GM18520 (cell line): ENCODE measurements around the gene TTYH2.
A peak's percentile ranks its signal among the peaks of the same experiment; 100 is the strongest.
"Not testable (repeated sequence)": the region's sequence is repeated elsewhere in the genome, so short reads cannot be mapped to it uniquely, and the experiment has no call there.

Source experiments
- ATAC-seq: cut with Tn5 transposase; IDR thresholded peaks from one replicate; pipeline ENCODE4 v1.9.1; 2021; ENCODE audit not compliant: unreplicated experiment

The TTYH2 gene

GRCh38 chr17:74259667-74260524 is 46.5 kb downstream of the TTYH2 start:
- no peak for ATAC-seq

GRCh38 chr17:74260525-74260850 is 47.1 kb downstream of the TTYH2 start:
- no peak for ATAC-seq

- ATAC-seq = no peak
Observed at GRCh38 chr17:74262601-74263000, 49.2 kb downstream of the TTYH2 start.

DNA sequence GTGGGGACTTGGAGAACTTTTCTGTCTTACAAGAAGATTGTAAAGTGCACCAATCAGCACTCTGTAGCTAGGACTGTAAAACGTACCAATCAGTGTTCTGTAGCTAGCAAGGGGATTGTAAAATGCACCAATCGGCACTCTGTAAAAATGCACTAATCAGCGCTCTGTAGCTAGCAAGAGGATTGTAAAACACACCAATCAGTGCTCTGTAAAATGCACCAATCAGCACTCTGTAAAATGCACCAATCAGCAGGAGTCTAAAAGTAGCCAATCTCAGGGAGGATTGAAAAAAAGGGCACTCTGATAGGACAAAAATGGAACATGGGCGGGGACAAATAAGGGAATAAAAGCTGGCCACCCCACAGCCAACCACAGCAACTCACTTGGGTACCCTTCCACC is 53.7 kb downstream of the TTYH2 start:
- not testable (repeated sequence) for ATAC-seq

DNA sequence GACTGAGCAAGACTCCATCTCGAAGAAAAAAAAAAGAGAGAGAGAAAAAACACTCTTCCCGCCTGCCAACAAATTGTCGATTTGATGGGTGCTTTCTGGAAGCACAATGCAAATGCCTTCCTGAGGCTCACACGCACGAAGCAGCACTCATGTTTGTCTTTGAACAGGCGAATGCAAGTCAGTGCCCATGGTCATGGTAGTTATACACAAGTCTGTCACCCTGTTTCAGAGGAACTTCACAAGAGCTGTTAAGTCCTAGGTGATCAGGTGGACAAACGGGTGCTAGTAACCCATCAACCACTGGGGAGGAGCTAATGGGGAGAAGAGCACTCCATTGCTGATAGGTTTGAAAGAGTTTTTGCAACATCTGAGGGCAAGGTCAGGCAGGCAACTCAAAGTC is 54.2 kb downstream of the TTYH2 start:
- no peak for ATAC-seq

GRCh38 chr17:74267987-74268499 is 54.7 kb downstream of the TTYH2 start:
- ATAC-seq = no peak

DNA sequence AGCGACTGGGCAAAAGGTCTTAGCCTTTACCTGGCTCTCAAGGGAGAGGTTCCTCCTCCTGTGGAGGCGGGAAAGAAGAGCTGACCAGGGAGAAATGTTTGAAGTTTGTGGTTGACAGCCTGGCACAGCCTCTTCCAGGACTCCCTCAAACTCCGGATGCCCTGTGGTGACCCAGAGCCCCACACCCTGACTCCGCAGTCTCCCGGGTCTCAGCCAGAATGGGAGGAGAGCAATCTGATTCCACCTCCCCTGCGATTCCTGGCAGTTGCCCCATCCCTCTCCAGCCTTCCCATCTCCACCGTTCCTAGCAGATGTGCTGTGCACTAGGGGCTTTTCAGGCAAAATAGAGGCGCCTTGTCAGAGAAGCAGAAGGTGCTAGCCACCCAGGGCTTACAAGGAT is 55.2 kb downstream of the TTYH2 start:
- no peak for ATAC-seq

GRCh38 chr17:74270333-74270732 is 57.0 kb downstream of the TTYH2 start:
- ATAC-seq = no peak

- no peak for ATAC-seq
Observed at GRCh38 chr17:74271281-74271680, 57.9 kb downstream of the TTYH2 start.

GRCh38 chr17:74271901-74272561 is 58.7 kb downstream of the TTYH2 start:
- ATAC-seq = no peak

- ATAC-seq = no peak
Observed at GRCh38 chr17:74272731-74273201, 59.4 kb downstream of the TTYH2 start.

- no peak for ATAC-seq
Observed at GRCh38 chr17:74274060-74274708, 60.8 kb downstream of the TTYH2 start, which contains the start of gene DNAI2. DNAI2 (plus strand) TSS chr17:74274234; CDS start chr17:74281818, 7,584 bp downstream.

GRCh38 chr17:74274709-74275340 is 61.5 kb downstream of the TTYH2 start:
- ATAC-seq = no peak

- ATAC-seq = no peak
Observed at GRCh38 chr17:74276051-74276476, 62.7 kb downstream of the TTYH2 start.

DNA sequence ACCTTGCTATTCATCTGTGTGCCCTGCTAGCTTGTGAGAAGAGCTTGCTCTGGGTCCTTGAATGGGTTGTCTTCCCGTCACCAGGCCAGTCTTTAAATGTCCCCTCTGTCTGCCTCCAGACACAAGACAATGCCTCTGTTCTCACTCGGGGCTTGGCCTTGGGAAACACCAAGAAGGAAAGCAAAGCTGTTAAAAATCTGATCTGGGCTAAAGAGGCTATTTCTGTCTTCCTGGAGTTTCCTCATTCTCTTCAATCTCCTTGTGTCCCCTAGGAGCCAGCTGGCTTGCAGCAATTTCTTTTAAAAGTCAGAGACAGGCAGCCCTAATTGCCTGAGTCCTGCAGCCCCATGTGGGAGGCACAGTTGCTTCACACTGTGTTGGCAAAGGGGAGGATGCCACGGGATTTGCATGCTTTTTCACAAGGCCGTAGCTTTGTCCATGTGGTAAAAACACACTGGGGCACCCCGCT is 63.2 kb downstream of the TTYH2 start:
- ATAC-seq = no peak

- ATAC-seq = no peak
Observed at GRCh38 chr17:74277935-74278334, 64.6 kb downstream of the TTYH2 start.

DNA sequence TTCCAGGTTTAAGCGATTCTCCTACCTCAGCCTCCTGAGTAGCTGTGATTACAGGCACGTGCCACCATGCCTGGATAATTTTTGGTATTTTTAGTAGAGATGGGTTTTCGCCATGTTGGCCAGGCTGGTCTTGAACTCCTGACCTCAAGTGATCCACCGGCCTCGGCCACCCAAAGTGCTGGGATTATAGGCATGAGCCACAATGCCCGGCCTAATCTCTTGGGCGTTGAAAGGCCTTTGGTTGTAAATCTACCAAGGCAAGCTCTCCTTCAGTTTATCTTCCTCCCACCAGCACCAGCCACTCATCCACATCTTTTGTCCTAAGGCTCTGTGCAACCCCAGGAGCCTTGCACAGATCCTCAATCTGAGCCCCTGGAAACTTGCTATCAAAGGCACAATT is 66.2 kb downstream of the TTYH2 start:
- ATAC-seq = not testable (repeated sequence)

DNA sequence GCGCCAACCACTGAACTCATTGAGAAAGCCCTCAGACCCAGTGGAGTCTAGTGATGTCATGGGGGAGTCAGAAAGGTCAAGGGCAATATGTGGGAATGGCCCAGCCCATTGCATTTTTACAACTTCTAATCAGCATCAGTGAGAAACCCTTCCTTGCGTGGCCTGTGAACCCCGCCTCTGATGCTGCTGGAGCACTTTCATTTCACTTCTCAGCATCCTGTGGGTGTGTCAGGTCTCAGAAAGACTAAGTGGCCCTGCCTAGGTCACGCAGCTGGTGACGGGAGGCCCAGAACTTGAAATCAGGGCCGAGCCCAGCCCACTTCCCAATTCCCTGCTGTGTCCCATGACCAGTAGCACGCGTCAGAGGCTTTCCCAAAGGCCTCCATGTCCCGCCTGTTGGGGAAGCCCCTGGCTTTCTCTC is 66.7 kb downstream of the TTYH2 start:
- peak; percentile 56 for ATAC-seq

DNA sequence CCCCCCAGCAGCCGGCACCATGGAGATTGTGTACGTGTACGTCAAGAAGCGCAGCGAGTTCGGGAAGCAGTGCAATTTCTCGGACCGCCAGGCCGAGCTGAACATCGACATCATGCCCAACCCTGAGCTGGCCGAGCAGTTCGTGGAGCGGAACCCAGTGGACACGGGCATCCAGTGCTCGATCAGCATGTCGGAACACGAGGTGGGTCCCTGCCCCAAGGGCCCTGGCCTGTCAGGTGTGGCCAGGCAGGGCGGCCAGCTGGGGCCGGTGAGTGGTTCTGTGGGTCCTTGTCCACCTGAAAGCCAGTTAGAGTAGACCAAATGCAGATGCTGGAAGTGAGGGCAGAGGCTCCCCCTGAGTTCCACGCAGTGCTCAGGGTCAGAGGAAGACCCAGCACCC is 68.4 kb downstream of the TTYH2 start:
- no peak for ATAC-seq

- not testable (repeated sequence) for ATAC-seq
Observed at GRCh38 chr17:74282274-74282586, 68.9 kb downstream of the TTYH2 start.
